Ishikawa (cell line): ENCODE data around the gene SMARCD3.

Experiments used
- CEBPB ChIP-seq: IDR thresholded peaks from 2 replicates; pipeline ENCODE4 v1.6.1; 2012
- CREB1 ChIP-seq: IDR thresholded peaks from 2 replicates; pipeline ENCODE4 v1.6.1; 2012; ENCODE audit warnings: low read depth
- EGR1 ChIP-seq: IDR thresholded peaks from 2 replicates; pipeline ENCODE4 v1.6.1; 2012
- EP300 ChIP-seq: IDR thresholded peaks from 2 replicates; pipeline ENCODE4 v1.6.1; 2012; ENCODE audit warnings: borderline replicate concordance
- FOXM1 ChIP-seq: IDR thresholded peaks from 2 replicates; pipeline ENCODE4 v1.6.1; 2012; ENCODE audit warnings: low read depth, borderline replicate concordance
- NFIC ChIP-seq: IDR thresholded peaks from 2 replicates; pipeline ENCODE4 v1.6.1; 2012
- RAD21 ChIP-seq: IDR thresholded peaks from 2 replicates; pipeline ENCODE4 v1.6.1; 2012; ENCODE audit warnings: low read depth
- TAF1 ChIP-seq: IDR thresholded peaks from 2 replicates; pipeline ENCODE4 v1.6.1; 2012; ENCODE audit warnings: low read depth, mild to moderate bottlenecking
- TCF12 ChIP-seq: IDR thresholded peaks from 2 replicates; pipeline ENCODE4 v1.6.1; 2012; ENCODE audit warnings: low read depth
- TEAD4 ChIP-seq: IDR thresholded peaks from 2 replicates; pipeline ENCODE4 v1.6.1; 2012
- YY1 ChIP-seq: IDR thresholded peaks from 2 replicates; pipeline ENCODE4 v1.6.1; 2012; ENCODE audit warnings: low read depth
- ZBTB7A ChIP-seq: IDR thresholded peaks from 2 replicates; pipeline ENCODE4 v1.6.1; 2012; ENCODE audit warnings: low read depth
- TF ChIP-seq, protein P1 (sequence below): IDR thresholded peaks from 2 replicates; pipeline ENCODE4 v1.6.1; 2012
- TF ChIP-seq, protein P2 (sequence below): IDR thresholded peaks from 2 replicates; pipeline ENCODE4 v1.6.1; 2012; ENCODE audit warnings: low read depth, mild to moderate bottlenecking
- TF ChIP-seq, protein P3 (sequence below): IDR thresholded peaks from 2 replicates; pipeline ENCODE4 v1.6.1; 2012

The SMARCD3 gene

DNA sequence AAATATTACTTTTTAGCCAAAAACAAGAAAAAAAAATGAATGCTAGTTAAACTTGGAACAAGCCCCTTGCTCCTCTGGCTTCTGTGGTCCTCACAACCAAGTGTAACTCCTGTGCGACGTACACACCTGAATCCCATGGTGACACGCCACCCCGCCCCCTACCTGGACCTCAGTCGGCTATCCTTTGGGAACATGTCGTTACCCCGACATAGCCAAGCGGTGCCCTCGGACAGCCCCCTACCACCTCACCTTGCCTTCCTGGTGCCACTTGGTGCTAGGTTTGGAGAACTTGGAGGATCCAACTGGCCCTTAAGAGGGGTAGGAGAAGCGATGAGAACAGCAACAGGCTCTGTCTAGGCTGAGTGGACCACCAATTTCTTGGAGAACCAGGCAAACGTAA lies 12.0 kb upstream of the SMARCD3 start:
- TF ChIP-seq TCF12, result no peak

DNA sequence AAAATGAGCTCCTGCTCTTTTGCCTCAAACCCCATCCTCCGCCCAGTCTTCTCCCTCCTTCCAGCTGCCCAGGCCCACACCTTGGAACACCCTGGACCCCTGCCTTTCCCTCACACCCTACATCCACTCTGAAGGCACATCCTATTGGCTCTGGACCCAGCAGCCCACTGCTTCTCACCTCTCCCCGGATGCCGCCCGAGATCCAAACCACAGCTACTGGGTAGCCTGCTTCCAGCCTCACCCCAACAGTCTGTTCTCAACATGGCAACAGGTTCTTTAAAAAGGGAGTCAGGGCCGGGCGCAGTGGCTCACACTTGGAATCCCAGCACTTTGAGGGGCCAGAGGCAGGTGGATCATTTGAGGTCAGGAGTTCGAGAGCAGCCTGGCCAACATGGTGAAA lies 9.5 kb upstream of the SMARCD3 start:
- TF ChIP-seq, protein P1, sequence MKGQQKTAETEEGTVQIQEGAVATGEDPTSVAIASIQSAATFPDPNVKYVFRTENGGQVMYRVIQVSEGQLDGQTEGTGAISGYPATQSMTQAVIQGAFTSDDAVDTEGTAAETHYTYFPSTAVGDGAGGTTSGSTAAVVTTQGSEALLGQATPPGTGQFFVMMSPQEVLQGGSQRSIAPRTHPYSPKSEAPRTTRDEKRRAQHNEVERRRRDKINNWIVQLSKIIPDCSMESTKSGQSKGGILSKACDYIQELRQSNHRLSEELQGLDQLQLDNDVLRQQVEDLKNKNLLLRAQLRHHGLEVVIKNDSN, result no peak
- TF ChIP-seq, protein P2, sequence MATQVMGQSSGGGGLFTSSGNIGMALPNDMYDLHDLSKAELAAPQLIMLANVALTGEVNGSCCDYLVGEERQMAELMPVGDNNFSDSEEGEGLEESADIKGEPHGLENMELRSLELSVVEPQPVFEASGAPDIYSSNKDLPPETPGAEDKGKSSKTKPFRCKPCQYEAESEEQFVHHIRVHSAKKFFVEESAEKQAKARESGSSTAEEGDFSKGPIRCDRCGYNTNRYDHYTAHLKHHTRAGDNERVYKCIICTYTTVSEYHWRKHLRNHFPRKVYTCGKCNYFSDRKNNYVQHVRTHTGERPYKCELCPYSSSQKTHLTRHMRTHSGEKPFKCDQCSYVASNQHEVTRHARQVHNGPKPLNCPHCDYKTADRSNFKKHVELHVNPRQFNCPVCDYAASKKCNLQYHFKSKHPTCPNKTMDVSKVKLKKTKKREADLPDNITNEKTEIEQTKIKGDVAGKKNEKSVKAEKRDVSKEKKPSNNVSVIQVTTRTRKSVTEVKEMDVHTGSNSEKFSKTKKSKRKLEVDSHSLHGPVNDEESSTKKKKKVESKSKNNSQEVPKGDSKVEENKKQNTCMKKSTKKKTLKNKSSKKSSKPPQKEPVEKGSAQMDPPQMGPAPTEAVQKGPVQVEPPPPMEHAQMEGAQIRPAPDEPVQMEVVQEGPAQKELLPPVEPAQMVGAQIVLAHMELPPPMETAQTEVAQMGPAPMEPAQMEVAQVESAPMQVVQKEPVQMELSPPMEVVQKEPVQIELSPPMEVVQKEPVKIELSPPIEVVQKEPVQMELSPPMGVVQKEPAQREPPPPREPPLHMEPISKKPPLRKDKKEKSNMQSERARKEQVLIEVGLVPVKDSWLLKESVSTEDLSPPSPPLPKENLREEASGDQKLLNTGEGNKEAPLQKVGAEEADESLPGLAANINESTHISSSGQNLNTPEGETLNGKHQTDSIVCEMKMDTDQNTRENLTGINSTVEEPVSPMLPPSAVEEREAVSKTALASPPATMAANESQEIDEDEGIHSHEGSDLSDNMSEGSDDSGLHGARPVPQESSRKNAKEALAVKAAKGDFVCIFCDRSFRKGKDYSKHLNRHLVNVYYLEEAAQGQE, result no peak
- no peak for TF ChIP-seq YY1
- no peak for TF ChIP-seq TAF1
- TF ChIP-seq, protein P3, sequence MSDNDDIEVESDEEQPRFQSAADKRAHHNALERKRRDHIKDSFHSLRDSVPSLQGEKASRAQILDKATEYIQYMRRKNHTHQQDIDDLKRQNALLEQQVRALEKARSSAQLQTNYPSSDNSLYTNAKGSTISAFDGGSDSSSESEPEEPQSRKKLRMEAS, result no peak
- TF ChIP-seq CREB1, result no peak
- TF ChIP-seq ZBTB7A, result no peak
- TF ChIP-seq FOXM1, result no peak
- no peak for TF ChIP-seq TEAD4

DNA sequence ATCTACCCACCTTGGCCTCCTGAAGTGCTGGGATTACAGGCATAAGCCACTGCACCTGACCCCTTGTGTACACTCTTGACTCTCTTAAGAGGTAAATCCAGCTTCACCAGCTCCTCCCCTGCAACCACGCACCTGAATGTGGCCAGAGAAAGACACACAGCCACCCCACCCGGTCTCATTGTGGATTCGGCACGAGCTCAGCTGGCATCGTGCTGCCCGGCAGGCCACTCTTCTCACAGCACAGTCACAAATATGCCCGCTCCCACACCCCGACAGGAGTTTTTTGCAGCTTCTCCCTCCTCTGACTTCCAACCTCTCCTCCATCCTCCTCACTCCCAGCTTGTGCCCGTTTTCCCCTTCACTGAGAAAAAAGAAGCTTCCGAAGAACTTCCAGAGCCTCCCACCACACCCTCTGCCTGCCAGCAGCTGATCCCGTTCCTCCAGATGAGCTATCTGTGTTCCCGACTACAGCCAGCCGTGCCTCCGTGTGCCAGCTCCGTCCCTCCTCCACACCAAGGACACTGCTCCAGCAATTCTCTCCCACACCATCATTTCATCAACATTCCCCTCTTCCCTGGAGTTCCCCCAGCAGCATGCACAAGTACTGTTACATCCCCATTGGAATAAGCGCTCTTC lies 8.0 kb upstream of the SMARCD3 start:
- TF ChIP-seq ZBTB7A (no peak), TAF1 (no peak), TEAD4 (no peak), CEBPB (no peak)
- TF ChIP-seq, protein P1, result no peak
- TF ChIP-seq, protein P3, result no peak

DNA sequence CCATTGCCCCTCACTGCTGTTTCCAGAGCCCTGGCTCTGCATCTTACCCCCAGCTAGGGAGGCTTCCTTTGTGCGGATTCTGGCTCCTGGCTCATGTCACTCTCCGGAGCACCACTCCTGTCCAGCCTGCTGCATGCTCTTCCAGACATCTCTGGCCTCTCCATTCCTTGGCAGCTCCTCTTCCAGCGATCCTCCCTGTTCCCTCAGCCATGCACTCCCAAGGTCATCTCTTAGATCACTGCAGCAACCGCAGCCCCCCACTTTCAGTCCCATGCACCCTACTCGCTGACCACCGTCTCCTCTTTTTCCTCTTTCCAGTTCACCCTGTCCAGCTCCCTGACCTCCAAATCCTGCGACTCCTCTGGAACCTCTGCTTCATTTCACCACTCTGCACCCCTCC lies 6.9 kb upstream of the SMARCD3 start:
- TF ChIP-seq EGR1, result no peak
- TF ChIP-seq, protein P1, result no peak
- TF ChIP-seq, protein P3, result no peak
- TF ChIP-seq CEBPB, result no peak
- no peak for TF ChIP-seq RAD21

DNA sequence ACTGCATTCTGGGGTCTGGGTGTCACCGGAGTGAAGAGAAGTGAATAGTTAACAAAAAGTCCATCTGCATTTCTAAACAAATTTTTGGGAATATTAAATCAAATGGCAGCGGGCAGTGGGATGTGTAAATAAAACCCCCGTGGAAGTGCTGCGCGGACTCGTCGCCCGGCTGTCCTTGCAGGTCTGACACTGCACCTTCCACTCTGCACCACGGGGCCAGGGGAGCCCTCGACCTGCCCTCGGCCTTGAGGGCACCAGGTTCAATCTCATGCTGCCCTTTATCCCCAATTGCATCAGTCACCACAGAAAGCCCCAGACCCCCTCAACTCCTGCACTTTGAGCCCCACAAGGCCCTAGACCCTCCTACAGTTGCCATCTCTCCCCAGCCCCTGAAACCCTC lies 6.4 kb upstream of the SMARCD3 start:
- TF ChIP-seq CEBPB, result no peak
- TF ChIP-seq CREB1, result no peak
- TF ChIP-seq, protein P3, result no peak
- no peak for TF ChIP-seq NFIC
- no peak for TF ChIP-seq ZBTB7A
- no peak for TF ChIP-seq EP300
- no peak for TF ChIP-seq FOXM1
- no peak for TF ChIP-seq TCF12
- TF ChIP-seq, protein P1, result no peak
- TF ChIP-seq EGR1, result no peak
- no peak for TF ChIP-seq TAF1

DNA sequence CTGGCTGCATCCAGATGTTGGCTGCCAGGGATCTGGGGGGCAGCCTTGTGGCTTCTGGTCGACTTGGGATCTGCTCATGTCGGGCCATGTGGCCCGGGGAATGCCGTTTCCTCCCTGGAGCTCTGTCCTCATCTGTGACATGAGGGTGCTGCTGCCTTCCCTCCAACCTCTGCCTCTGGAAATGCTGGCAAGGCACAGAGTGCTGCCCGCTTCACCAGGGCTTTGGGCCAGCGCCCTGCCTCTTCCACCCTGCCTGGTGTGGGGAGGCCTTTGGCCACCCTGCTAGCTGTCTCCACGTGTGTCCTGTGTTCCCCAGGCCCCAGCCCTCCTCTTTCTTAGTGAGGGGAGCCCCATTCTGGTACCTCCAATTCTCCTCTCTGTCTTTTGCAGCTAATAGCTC lies 5.8 kb upstream of the SMARCD3 start:
- TF ChIP-seq CREB1 (no peak), TEAD4 (no peak), EGR1 (no peak), ZBTB7A (no peak), TAF1 (no peak), RAD21 (no peak), EP300 (no peak)
- TF ChIP-seq, protein P2, result no peak
- TF ChIP-seq, protein P3, result no peak
- TF ChIP-seq, protein P1, result no peak
